Heart left ventricle (tissue), 13 donors: ENCODE results near the gene CAMTA1.

Experiments
- CTCF ChIP-seq, 12 donors: fragments of 200-600 bp; sonication (generic) in 4 of 12; IDR thresholded peaks; one replicate each; pipeline versions ENCODE4 v1.5.0 to v1.8.0; 2018 to 2022; ENCODE audit warnings: antibody characterized with exemption in 12 of 12, mild to moderate bottlenecking in 5 of 12
- POLR2A ChIP-seq, 2 donors: fragments of 450-650 bp; IDR thresholded peaks; one replicate each; pipeline ENCODE4 v1.6.1; 2017; ENCODE audit warnings: antibody characterized with exemption in 2 of 2, mild to moderate bottlenecking in 2 of 2, moderate library complexity in 2 of 2
- donor health status: ischemic (EF 13 %, LVEDD 7.1; RV severe dilation, severe dysfunction).
- donor health status: DM: no; HTN: yes; CAD: no.
- donor health status: DM: no; HTN: no; CAD: no.
- donor health status: ischemic (EF 25% LVEDD 6.9; RV normal size, moderate dysfunction).
- donor health status: ischemic (EF 25% LVEDD 5.7; RV mildly dilated, moderate dysfunction).
- donor health status: ischemic (EF 35%, LVEDD 5.7; RV mildly dilated, moderate dysfunction).
- donor health status: nonischemic (EF 11% LVEDD 7.7; RV severe dilation, severe dysfunction).
- donor health status: DM: yes; HTN: yes; CAD: no.
- donor health status: PGD.
- donor health status: ischemic (EF 29% LVEDD 5.4; RV normal size, mild dysfunction).
- donor health status: nonischemic (EF 23%, LVEDD 6.1; RV moderate dilation, normal function).

GRCh38 chr1:7695497-7696117, 910.4 kb downstream of the CAMTA1 start:
- TF ChIP-seq CTCF (IDR thresholded peaks at IDR 0.05): peak in 1 of 12 donors; percentile 11
- TF ChIP-seq POLR2A (IDR thresholded peaks at IDR 0.05): no peak
